NB4 (cell line): ENCODE data around the gene CDH18.

Experiments used
- DNase-seq: peaks from one replicate; pipeline ENCODE4 v3.0.0; 2010; ENCODE audit warnings: low read depth
- H3K4me3 ChIP-seq: one replicate; pipeline ENCODE4 v1.5.1; 2011; ENCODE audit warnings: mild to moderate bottlenecking, low read depth, low read length, moderate library complexity
- CTCF ChIP-seq: IDR thresholded peaks from one replicate; pipeline ENCODE4 v1.5.1; 2012; ENCODE audit warnings: low read depth, low read length
- MAX ChIP-seq: IDR thresholded peaks from 2 replicates; pipeline ENCODE4 v1.6.1; 2011; ENCODE audit warnings: low read depth, low read length
- MYC ChIP-seq: IDR thresholded peaks from 2 replicates; pipeline ENCODE4 v1.6.1; 2011; ENCODE audit warnings: low read depth, low read length
- POLR2A ChIP-seq: IDR thresholded peaks from 2 replicates; pipeline ENCODE4 v1.6.1; 2011; ENCODE audit warnings: mild to moderate bottlenecking; ENCODE audit not compliant: insufficient read length; ENCODE audit errors: extremely low read depth

The CDH18 gene

GRCh38 chr5:19874811-19875210 lies 113.2 kb downstream of the CDH18 start:
- DNase-seq: no peak
- no peak overlapping the region for H3K4me3 ChIP-seq
- no peak for TF ChIP-seq MYC
- no peak for TF ChIP-seq POLR2A
- TF ChIP-seq MAX: no peak
- TF ChIP-seq CTCF: no peak

- H3K4me3 ChIP-seq: no peak overlapping the region
- DNase-seq: no peak
- TF ChIP-seq MAX (no peak), MYC (no peak), CTCF (no peak), POLR2A (no peak)
Measured at GRCh38 chr5:19866090-19866450, 121.9 kb downstream of the CDH18 start.

GRCh38 chr5:19865336-19866089 lies 122.5 kb downstream of the CDH18 start:
- TF ChIP-seq CTCF: no peak
- no peak for TF ChIP-seq MYC
- no peak for TF ChIP-seq POLR2A
- no peak for TF ChIP-seq MAX
- no peak for DNase-seq
- no peak overlapping the region for H3K4me3 ChIP-seq

- TF ChIP-seq MAX (no peak), POLR2A (no peak), MYC (no peak), CTCF (no peak)
- no peak for DNase-seq
- no peak overlapping the region for H3K4me3 ChIP-seq
Measured at GRCh38 chr5:19862711-19863110, 125.3 kb downstream of the CDH18 start.

GRCh38 chr5:19859020-19859419 lies 129.0 kb downstream of the CDH18 start:
- H3K4me3 ChIP-seq: no peak overlapping the region
- no peak for DNase-seq
- TF ChIP-seq CTCF (no peak), MAX (no peak), POLR2A (no peak), MYC (no peak)

- no peak for DNase-seq
- TF ChIP-seq POLR2A (no peak), MYC (no peak), MAX (no peak), CTCF (no peak)
- H3K4me3 ChIP-seq: no peak overlapping the region
Measured at GRCh38 chr5:19855931-19856330, 132.1 kb downstream of the CDH18 start.
